CD8-positive, alpha-beta memory T cell (primary cell): ENCODE measurements around the gene CADPS. TPM values are rescaled to one million over a fixed set of nuclear protein-coding genes. Genes with fewer than 3 reads are reported as not detected.

Experiments used
- CTCF ChIA-PET: fragments of 350-600 bp; sonication (Branson Sonifier 250); formaldehyde crosslinking; loops from one replicate; lab custom pipeline; 2021; ENCODE audit warnings: antibody characterized with exemption; lab: Charles Lee
- POLR2A ChIA-PET: fragments of 350-600 bp; sonication (Branson Sonifier 250); formaldehyde crosslinking; loops from one replicate; lab custom pipeline; 2021; ENCODE audit warnings: antibody characterized with exemption; lab: Charles Lee
- DNase-seq, 5 donors: peaks; one replicate each; pipeline versions ENCODE4 v3.0.0 to v3.0.0-alpha.2; 2020 to 2022; ENCODE audit warnings: mixed read lengths in 1 of 5
- H3K27ac ChIP-seq: one replicate; pipeline ENCODE4 v1.7.0; 2013; ENCODE audit warnings: low read depth, mild to moderate bottlenecking, low read length, moderate library complexity
- H3K27me3 ChIP-seq: 2 replicates; pipeline ENCODE4 v1.7.0; 2013; ENCODE audit warnings: low read length, mild to moderate bottlenecking; ENCODE audit not compliant: insufficient read depth, poor library complexity, severe bottlenecking
- H3K36me3 ChIP-seq: 2 replicates; pipeline ENCODE4 v1.7.0; 2013; ENCODE audit warnings: mild to moderate bottlenecking, low read length, moderate library complexity; ENCODE audit not compliant: insufficient read depth
- H3K4me1 ChIP-seq: 2 replicates; pipeline ENCODE4 v1.7.0; 2013; ENCODE audit warnings: mild to moderate bottlenecking, low read length, moderate library complexity; ENCODE audit not compliant: insufficient read depth
- H3K4me3 ChIP-seq: 2 replicates; pipeline ENCODE4 v1.7.0; 2013; ENCODE audit warnings: mild to moderate bottlenecking, low read length
- H3K9me3 ChIP-seq: 2 replicates; pipeline ENCODE4 v1.7.0; 2013; ENCODE audit warnings: mild to moderate bottlenecking, low read length
- H3K27ac Mint-ChIP-seq, 8 donors: one replicate each; pipeline ENCODE4 v1.8.0; 2020 to 2021; ENCODE audit warnings: mixed read lengths in 8 of 8, mild to moderate bottlenecking in 6 of 8, inconsistent platforms in 3 of 8, moderate library complexity in 3 of 8
- H3K27me3 Mint-ChIP-seq, 2 donors: one replicate each; pipeline ENCODE4 v1.8.0; 2020 to 2021; ENCODE audit warnings: mixed read lengths in 2 of 2, mild to moderate bottlenecking in 1 of 2, moderate library complexity in 1 of 2
- H3K36me3 Mint-ChIP-seq, 3 donors: one replicate each; pipeline ENCODE4 v1.8.0; 2020 to 2021; ENCODE audit warnings: mixed read lengths in 3 of 3, inconsistent platforms in 1 of 3, mild to moderate bottlenecking in 1 of 3
- H3K4me1 Mint-ChIP-seq, 3 donors: one replicate each; pipeline ENCODE4 v1.8.0; 2020 to 2021; ENCODE audit warnings: mixed read lengths in 3 of 3, inconsistent platforms in 1 of 3, mild to moderate bottlenecking in 1 of 3
- H3K4me3 Mint-ChIP-seq, 7 donors: one replicate each; pipeline ENCODE4 v1.8.0; 2020 to 2021; ENCODE audit warnings: mixed read lengths in 7 of 7, mild to moderate bottlenecking in 6 of 7, moderate library complexity in 4 of 7, inconsistent platforms in 2 of 7
- H3K9me3 Mint-ChIP-seq, 5 donors: one replicate each; pipeline ENCODE4 v1.8.0; 2020 to 2022; ENCODE audit warnings: mixed read lengths in 5 of 5, mild to moderate bottlenecking in 3 of 5, moderate library complexity in 2 of 5, inconsistent platforms in 1 of 5
- polyA plus RNA-seq: library from polyadenylated mRNA; unstranded; fragments of 300-500 nt; fragmentation: Illumina TruSeq; gene quantifications from one replicate; pipeline ENCODE4 v1.2.3, GENCODE V29; 2021
- total RNA-seq, 2 experiments: library from RNA; stranded (reverse); gene quantifications; one replicate each; pipeline ENCODE4 v1.2.3, GENCODE V29; 2021

The CADPS gene
- total and polyA plus RNA-seq, 3 experiments from 2014 or later = not detected

DNA sequence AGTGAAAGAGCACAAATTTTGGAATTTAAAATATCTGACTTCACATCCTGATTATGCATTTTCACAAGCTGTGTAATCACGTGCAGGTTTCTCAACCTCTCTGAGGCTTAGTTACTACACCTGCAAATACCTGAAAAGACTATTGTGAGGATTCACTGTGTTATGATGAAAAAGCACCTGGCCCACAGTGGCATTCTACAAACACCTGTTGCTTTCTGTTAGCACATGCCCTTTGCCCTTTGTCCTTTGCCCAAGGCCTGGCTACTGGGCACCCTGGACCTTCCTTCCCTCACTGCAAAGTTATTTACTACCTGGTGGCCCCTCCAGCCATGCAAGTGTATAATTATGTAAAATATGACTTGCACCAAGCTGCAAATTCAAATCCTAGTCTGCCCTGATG is 227.5 kb downstream of the CADPS start:
- no peaks in the 10 kb centered on the region for H3K36me3 ChIP-seq
- Mint-ChIP-seq H3K4me3 (no peak overlapping the region), H3K9me3 (peaks cover 0 to 9% (median 0%) of the 10 kb centered on the region in 5 donors), H3K27ac (no peak overlapping the region), H3K4me1 (no peaks in the 10 kb centered on the region), H3K36me3 (no peaks in the 10 kb centered on the region), H3K27me3 (no peaks in the 10 kb centered on the region)
- DNase-seq = no peak
- CTCF ChIA-PET = no interaction called here
- H3K9me3 ChIP-seq = no peaks in the 10 kb centered on the region
- no peak overlapping the region for H3K4me3 ChIP-seq
- POLR2A ChIA-PET = no interaction called here
- H3K27me3 ChIP-seq = no peaks in the 10 kb centered on the region
- H3K27ac ChIP-seq = no peak overlapping the region
- no peaks in the 10 kb centered on the region for H3K4me1 ChIP-seq

DNA sequence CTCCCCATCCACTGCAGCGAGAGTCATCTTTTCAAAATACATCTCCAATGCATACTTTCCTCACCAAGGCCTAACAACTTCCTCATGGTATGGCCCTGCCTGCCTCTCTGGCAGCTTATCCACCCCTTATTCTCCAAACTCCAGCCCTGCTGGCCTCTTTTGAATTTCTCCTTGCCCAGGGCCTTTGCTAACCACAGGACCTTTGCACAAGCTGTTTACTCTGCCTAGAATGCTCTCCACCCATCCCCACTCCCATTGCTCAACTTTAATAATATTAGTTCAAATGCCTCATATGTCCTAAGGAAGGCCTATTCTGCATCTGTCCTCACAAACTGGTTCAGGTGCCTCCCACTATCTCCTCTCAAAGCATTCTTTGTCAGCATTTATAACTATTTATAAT is 230.7 kb downstream of the CADPS start:
- no peaks in the 10 kb centered on the region for H3K36me3 ChIP-seq
- H3K4me3 ChIP-seq = no peak overlapping the region
- Mint-ChIP-seq H3K36me3 (no peaks in the 10 kb centered on the region), H3K4me3 (no peak overlapping the region), H3K27me3 (peaks cover 0 to 4% of the 10 kb centered on the region in 2 donors), H3K4me1 (no peaks in the 10 kb centered on the region), H3K9me3 (peaks cover 0 to 10% (median 0%) of the 10 kb centered on the region in 5 donors), H3K27ac (no peak overlapping the region)
- no peaks in the 10 kb centered on the region for H3K9me3 ChIP-seq
- no peak for DNase-seq
- no peaks in the 10 kb centered on the region for H3K27me3 ChIP-seq
- ChIA-PET POLR2A (no interaction called here), CTCF (no interaction called here)
- H3K4me1 ChIP-seq = no peaks in the 10 kb centered on the region
- H3K27ac ChIP-seq = no peak overlapping the region

DNA sequence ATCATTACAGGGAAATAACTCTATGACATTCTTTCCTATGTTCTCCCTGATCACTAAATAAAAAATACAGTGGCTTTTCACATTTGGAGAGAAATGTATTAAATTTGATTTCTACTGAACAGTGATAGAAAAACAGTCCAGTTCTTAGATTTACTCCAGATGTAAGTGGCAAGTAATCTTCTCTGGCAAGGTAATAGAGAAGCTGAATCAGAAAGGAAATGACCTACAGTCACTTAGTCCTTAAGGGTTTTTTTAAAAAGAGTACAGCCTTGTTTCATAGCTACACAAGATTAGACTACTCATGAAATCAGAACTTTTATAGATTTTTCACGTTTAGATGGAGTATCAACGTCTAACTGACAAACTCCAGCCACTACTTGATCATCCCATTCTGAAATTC is 236.9 kb downstream of the CADPS start:
- no peaks in the 10 kb centered on the region for H3K36me3 Mint-ChIP-seq
- H3K4me1 Mint-ChIP-seq = no peaks in the 10 kb centered on the region
- DNase-seq = no peak

DNA sequence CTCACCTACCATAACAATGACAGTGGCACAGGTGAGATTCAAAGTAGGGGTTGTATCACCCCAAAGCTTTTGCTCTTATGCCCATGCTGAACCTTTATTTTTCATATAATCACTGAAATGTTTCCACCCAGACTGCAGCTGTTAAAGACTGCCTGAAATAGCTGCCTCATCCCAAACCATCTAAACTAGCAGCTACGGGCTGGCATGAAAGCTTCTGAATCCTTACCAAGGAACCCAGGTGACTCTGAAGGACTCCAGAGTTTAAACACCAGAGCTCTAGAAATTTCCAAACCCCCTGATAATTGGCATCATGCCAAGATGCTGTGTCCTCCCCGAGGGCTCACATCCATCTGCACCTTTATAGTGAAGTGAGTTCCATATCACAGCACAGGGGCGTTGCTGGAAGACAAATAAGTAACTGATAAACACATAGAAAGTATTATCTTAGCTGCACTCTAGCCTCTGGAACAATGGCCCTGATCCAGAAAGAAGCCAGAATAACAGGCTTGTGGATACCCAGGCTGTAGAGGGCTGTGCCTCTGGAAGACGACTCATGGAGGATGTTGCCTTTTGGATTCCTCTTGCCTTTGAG is 238.9 kb downstream of the CADPS start:
- Histone ChIP-seq H3K4me1 (no peaks in the 10 kb centered on the region), H3K36me3 (no peaks in the 10 kb centered on the region), H3K9me3 (no peaks in the 10 kb centered on the region), H3K4me3 (no peak overlapping the region), H3K27ac (no peak overlapping the region), H3K27me3 (no peaks in the 10 kb centered on the region)
- Mint-ChIP-seq H3K27me3 (peaks cover 2 to 3% of the 10 kb centered on the region in 2 donors), H3K4me3 (no peak overlapping the region), H3K4me1 (no peaks in the 10 kb centered on the region), H3K27ac (no peak overlapping the region), H3K9me3 (peaks cover 0 to 4% (median 0%) of the 10 kb centered on the region in 5 donors), H3K36me3 (no peaks in the 10 kb centered on the region)
- DNase-seq = no peak
- ChIA-PET POLR2A (no interaction called here), CTCF (interaction anchor here (0.8 kb wide), 1 partner anchor 10 kb away, joined by 3 read pairs; no protein-coding TSS in a partner anchor)

More for the DNA sequence above, 236.9 kb downstream of the CADPS start:
- Histone ChIP-seq H3K9me3 (no peaks in the 10 kb centered on the region), H3K27ac (no peak overlapping the region), H3K36me3 (no peaks in the 10 kb centered on the region), H3K4me1 (no peaks in the 10 kb centered on the region), H3K4me3 (no peak overlapping the region), H3K27me3 (no peaks in the 10 kb centered on the region)
- Mint-ChIP-seq H3K4me3 (no peak overlapping the region), H3K9me3 (peaks cover 0 to 4% (median 0%) of the 10 kb centered on the region in 5 donors), H3K27ac (no peak overlapping the region), H3K27me3 (peaks cover 3 to 4% of the 10 kb centered on the region in 2 donors)
- POLR2A ChIA-PET = no interaction called here
- CTCF ChIA-PET = no interaction called here

DNA sequence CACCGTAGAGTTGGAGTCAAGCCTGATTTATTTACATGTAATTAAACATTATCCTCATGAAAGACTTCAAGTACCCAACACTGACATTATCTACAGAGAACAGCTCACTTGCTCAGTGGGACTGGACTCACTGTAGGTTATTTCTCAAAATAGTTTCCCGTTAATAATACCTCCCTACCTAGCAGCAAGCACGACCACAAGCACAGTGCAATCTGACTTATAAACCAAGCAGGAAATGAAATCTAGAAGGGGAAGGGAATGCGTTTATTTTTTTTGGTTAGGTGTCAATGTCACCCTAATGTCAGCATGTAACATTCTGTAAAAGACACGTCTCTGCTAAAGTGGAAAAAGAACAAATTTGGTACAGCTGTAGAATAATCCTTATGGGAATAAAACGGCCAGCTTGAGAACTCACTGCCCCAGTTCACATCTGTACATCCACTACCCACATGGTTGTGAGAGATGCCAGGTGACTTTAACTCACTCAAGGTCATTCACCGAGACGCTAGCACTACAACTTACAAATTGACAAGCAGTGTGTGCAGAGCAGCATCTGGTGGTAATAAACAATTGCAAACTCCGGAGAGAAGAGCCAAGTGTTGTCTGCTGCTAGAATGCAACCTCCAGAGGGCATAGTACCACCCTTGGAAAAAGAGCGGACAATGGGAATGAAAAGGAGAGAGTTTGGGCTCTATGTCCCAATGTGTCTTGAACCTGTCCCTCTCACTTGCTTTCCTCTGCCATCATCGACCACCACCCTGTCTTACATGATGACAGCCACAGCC is 242.5 kb downstream of the CADPS start:
- Mint-ChIP-seq H3K27me3 (peaks cover 0 to 3% of the 10 kb centered on the region in 2 donors), H3K27ac (no peak overlapping the region), H3K9me3 (no peaks in the 10 kb centered on the region), H3K4me1 (no peaks in the 10 kb centered on the region), H3K36me3 (no peaks in the 10 kb centered on the region), H3K4me3 (no peak overlapping the region)
- no peaks in the 10 kb centered on the region for H3K9me3 ChIP-seq
- POLR2A ChIA-PET = no interaction called here
- H3K4me3 ChIP-seq = no peak overlapping the region
- no peaks in the 10 kb centered on the region for H3K36me3 ChIP-seq
- H3K27me3 ChIP-seq = no peaks in the 10 kb centered on the region
- CTCF ChIA-PET = no interaction called here
- H3K4me1 ChIP-seq = no peaks in the 10 kb centered on the region
- H3K27ac ChIP-seq = no peak overlapping the region
- no peak for DNase-seq

DNA sequence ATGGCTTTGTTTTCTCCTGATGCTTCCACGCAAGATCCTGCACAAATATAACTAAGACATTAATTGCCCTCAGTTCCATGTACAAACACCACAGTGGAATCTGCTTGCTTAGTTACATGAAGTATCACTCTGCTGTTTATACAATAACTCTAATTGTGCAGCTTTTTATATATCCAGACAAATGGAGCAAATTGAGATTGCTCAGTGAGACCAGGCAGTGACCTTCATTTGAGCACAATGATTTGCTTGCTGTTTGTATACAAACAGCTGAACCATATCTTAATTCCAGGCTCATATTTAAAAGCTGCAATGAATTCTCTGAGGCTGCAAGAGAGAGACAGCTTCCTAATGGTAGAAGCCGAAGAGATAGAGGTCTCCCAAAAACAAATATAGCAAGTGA is 243.7 kb downstream of the CADPS start:
- H3K4me3 Mint-ChIP-seq = no peak overlapping the region
- Histone ChIP-seq H3K9me3 (no peaks in the 10 kb centered on the region), H3K36me3 (no peaks in the 10 kb centered on the region), H3K4me1 (no peaks in the 10 kb centered on the region), H3K27me3 (no peaks in the 10 kb centered on the region), H3K27ac (no peak overlapping the region), H3K4me3 (no peak overlapping the region)
- DNase-seq = no peak
- H3K4me1 Mint-ChIP-seq = no peaks in the 10 kb centered on the region
- ChIA-PET POLR2A (no interaction called here), CTCF (no interaction called here)
- H3K36me3 Mint-ChIP-seq = no peaks in the 10 kb centered on the region
- H3K27ac Mint-ChIP-seq = no peak overlapping the region
- H3K9me3 Mint-ChIP-seq = no peaks in the 10 kb centered on the region
- peaks cover 0 to 3% of the 10 kb centered on the region in 2 donors for H3K27me3 Mint-ChIP-seq

DNA sequence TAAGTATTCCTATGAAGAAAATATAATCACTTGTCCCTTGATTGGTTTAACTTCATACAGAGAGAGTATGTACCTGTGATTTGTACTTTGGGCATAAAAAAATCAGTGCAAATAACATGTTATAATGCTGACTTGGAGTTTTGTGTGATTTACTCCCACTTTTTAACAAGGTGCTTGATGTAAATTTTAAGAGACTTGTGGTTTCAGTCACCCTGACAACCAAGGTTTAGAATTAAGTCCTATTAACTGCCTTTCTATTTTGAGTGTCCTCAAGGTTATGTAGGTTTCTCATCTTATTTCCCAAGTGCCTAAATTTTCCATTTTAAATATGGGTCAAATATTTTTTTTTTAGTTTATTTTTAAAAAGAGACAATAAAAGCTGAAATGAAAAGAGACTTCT is 244.6 kb downstream of the CADPS start:
- no peak overlapping the region for H3K27ac ChIP-seq
- H3K27me3 Mint-ChIP-seq = peaks cover 0 to 3% of the 10 kb centered on the region in 2 donors
- no peak overlapping the region for H3K4me3 Mint-ChIP-seq
- CTCF ChIA-PET = no interaction called here
- no peaks in the 10 kb centered on the region for H3K9me3 Mint-ChIP-seq
- H3K27me3 ChIP-seq = no peaks in the 10 kb centered on the region
- no peaks in the 10 kb centered on the region for H3K36me3 Mint-ChIP-seq
- H3K4me3 ChIP-seq = no peak overlapping the region
- H3K27ac Mint-ChIP-seq = no peak overlapping the region
- no peaks in the 10 kb centered on the region for H3K4me1 ChIP-seq
- H3K9me3 ChIP-seq = no peaks in the 10 kb centered on the region
- H3K4me1 Mint-ChIP-seq = no peaks in the 10 kb centered on the region
- no peak for DNase-seq
- POLR2A ChIA-PET = no interaction called here
- H3K36me3 ChIP-seq = no peaks in the 10 kb centered on the region

DNA sequence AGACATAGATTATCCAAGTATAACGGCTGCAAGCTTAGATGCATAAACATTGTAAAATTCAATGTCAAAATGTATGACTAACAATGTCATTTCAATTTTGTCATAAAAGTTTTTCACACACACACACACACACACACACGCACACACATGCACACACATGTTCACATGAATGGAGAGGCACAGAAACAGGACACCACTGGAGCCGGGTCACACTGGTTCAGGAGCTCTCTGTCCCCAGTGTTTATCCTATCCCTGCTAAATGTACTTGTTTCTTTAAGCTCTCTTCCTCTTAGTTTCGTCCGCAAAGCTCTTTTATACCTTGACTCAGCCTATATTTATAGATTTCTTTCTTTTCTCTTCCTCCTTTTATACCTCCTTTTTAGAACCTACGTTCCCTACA is 249.9 kb downstream of the CADPS start:
- Mint-ChIP-seq H3K4me3 (no peak overlapping the region), H3K9me3 (peaks cover 0 to 2% (median 0%) of the 10 kb centered on the region in 5 donors), H3K4me1 (no peaks in the 10 kb centered on the region), H3K27ac (peak overlapping the region in 1 of 8 donors; percentile 37), H3K27me3 (no peaks in the 10 kb centered on the region), H3K36me3 (no peaks in the 10 kb centered on the region)
- Histone ChIP-seq H3K9me3 (no peaks in the 10 kb centered on the region), H3K36me3 (no peaks in the 10 kb centered on the region), H3K4me3 (no peak overlapping the region), H3K4me1 (no peaks in the 10 kb centered on the region), H3K27me3 (no peaks in the 10 kb centered on the region), H3K27ac (no peak overlapping the region)
- ChIA-PET POLR2A (no interaction called here), CTCF (no interaction called here)
- no peak for DNase-seq
